ENCODE results near the gene CNN1.
"Not testable (repeated sequence)": the region's sequence is repeated elsewhere in the genome, so short reads cannot be mapped to it uniquely, and the experiment has no call there.

The CNN1 gene

GRCh38 chr19:11587975-11588631, 49.5 kb downstream of the CNN1 start:
- H3K36me3 ChIP-seq (ENCODE audit: insufficient read depth, low read length) = no peaks in the 10 kb centered on the region
- peak overlapping the region; percentile 29; the same call in 1 of the 2 replicates for H3K4me3 ChIP-seq
- H3K9ac ChIP-seq (ENCODE audit: insufficient read length) = no peak overlapping the region
- H3K9me3 ChIP-seq (ENCODE audit: low read depth, low read length) = no peaks in the 10 kb centered on the region
- TF ChIP-seq FOXP2 (optimal IDR thresholded peaks at IDR 0.05; ENCODE audit: control extremely low read depth, extremely low read length, insufficient read depth) (no peak), POLR2AphosphoS5 (IDR thresholded peaks at IDR 0.05; ENCODE audit: borderline replicate concordance, low read depth, low read length) (no peak), EZH2 (IDR thresholded peaks at IDR 0.05) (no peak)
- DNase-seq (ENCODE audit: low read depth, low spot score) = no peak
- no peak overlapping the region for H3K27ac ChIP-seq

GRCh38 chr19:11594084-11594483, 55.4 kb downstream of the CNN1 start:
- no peak for DNase-seq (ENCODE audit: low read depth, low spot score)
- no peak overlapping the region for H3K9ac ChIP-seq (ENCODE audit: insufficient read length)
- H3K4me3 ChIP-seq = no peak overlapping the region
- H3K9me3 ChIP-seq (ENCODE audit: low read depth, low read length) = no peaks in the 10 kb centered on the region
- no peak for TF ChIP-seq FOXP2 (optimal IDR thresholded peaks at IDR 0.05; ENCODE audit: control extremely low read depth, extremely low read length, insufficient read depth)
- H3K27ac ChIP-seq = no peak overlapping the region
- peaks cover 5% of the 10 kb centered on the region for H3K36me3 ChIP-seq (ENCODE audit: insufficient read depth, low read length)

- H3K36me3 ChIP-seq (ENCODE audit: insufficient read depth, low read length) = peaks cover 18% of the 10 kb centered on the region
- TF ChIP-seq POLR2AphosphoS5 (IDR thresholded peaks at IDR 0.05; ENCODE audit: borderline replicate concordance, low read depth, low read length) = no peak
- TF ChIP-seq EZH2 (IDR thresholded peaks at IDR 0.05) = no peak
- no peak for TF ChIP-seq FOXP2 (optimal IDR thresholded peaks at IDR 0.05; ENCODE audit: control extremely low read depth, extremely low read length, insufficient read depth)
- no peak for DNase-seq (ENCODE audit: low read depth, low spot score)
- H3K27ac ChIP-seq = no peak overlapping the region
- H3K4me3 ChIP-seq = no peak overlapping the region
- H3K9ac ChIP-seq (ENCODE audit: insufficient read length) = no peak overlapping the region
- H3K9me3 ChIP-seq (ENCODE audit: low read depth, low read length) = no peaks in the 10 kb centered on the region
Observed at GRCh38 chr19:11596156-11596555, 57.5 kb downstream of the CNN1 start.

GRCh38 chr19:11597202-11598102, 58.8 kb downstream of the CNN1 start, which contains the start of gene ZNF627:
Gene ZNF627 (plus strand): TSS chr19:11597483. CDS start chr19:11597628, 145 bp downstream.
- Histone ChIP-seq H3K27ac (peak within 1 kb of the TSS; percentile 88), H3K9ac (ENCODE audit: insufficient read length) (peak within 1 kb of the TSS; percentile 95), H3K36me3 (ENCODE audit: insufficient read depth, low read length) (peaks cover 23% of the 10 kb centered on the region), H3K4me3 (peak within 1 kb of the TSS; percentile 90), H3K9me3 (ENCODE audit: low read depth, low read length) (0 out of 2 replicates have a peak, but pooled peaks cover 3% of the 10 kb centered on the region)
- peak; percentile 76 for DNase-seq (ENCODE audit: low read depth, low spot score)
- TF ChIP-seq FOXP2 (optimal IDR thresholded peaks at IDR 0.05; ENCODE audit: control extremely low read depth, extremely low read length, insufficient read depth) (peak; percentile 18), POLR2AphosphoS5 (IDR thresholded peaks at IDR 0.05; ENCODE audit: borderline replicate concordance, low read depth, low read length) (peak; percentile 99), EZH2 (IDR thresholded peaks at IDR 0.05) (no peak)

GRCh38 chr19:11598103-11598483, 59.4 kb downstream of the CNN1 start:
- H3K27ac ChIP-seq = no peak overlapping the region

GRCh38 chr19:11598746-11599145, 60.1 kb downstream of the CNN1 start:
- H3K36me3 ChIP-seq (ENCODE audit: insufficient read depth, low read length) = peaks cover 35% of the 10 kb centered on the region
- peaks cover 3% of the 10 kb centered on the region; the same call in 1 of the 2 replicates for H3K9me3 ChIP-seq (ENCODE audit: low read depth, low read length)
- H3K4me3 ChIP-seq = peak overlapping the region; percentile 90
- TF ChIP-seq POLR2AphosphoS5 (IDR thresholded peaks at IDR 0.05; ENCODE audit: borderline replicate concordance, low read depth, low read length) = no peak
- no peak for TF ChIP-seq FOXP2 (optimal IDR thresholded peaks at IDR 0.05; ENCODE audit: control extremely low read depth, extremely low read length, insufficient read depth)
- no peak for TF ChIP-seq EZH2 (IDR thresholded peaks at IDR 0.05)
- H3K27ac ChIP-seq = no peak overlapping the region
- no peak overlapping the region for H3K9ac ChIP-seq (ENCODE audit: insufficient read length)
- no peak for DNase-seq (ENCODE audit: low read depth, low spot score)

More at GRCh38 chr19:11598103-11598483, 59.4 kb downstream of the CNN1 start:
- Histone ChIP-seq H3K9ac (ENCODE audit: insufficient read length) (peak overlapping the region; percentile 95), H3K4me3 (peak overlapping the region; percentile 90), H3K9me3 (ENCODE audit: low read depth, low read length) (peaks cover 3% of the 10 kb centered on the region; the same call in 1 of the 2 replicates), H3K36me3 (ENCODE audit: insufficient read depth, low read length) (peaks cover 30% of the 10 kb centered on the region)
- DNase-seq (ENCODE audit: low read depth, low spot score) = no peak
- no peak for TF ChIP-seq POLR2AphosphoS5 (IDR thresholded peaks at IDR 0.05; ENCODE audit: borderline replicate concordance, low read depth, low read length)
- TF ChIP-seq FOXP2 (optimal IDR thresholded peaks at IDR 0.05; ENCODE audit: control extremely low read depth, extremely low read length, insufficient read depth) = no peak
- no peak for TF ChIP-seq EZH2 (IDR thresholded peaks at IDR 0.05)

GRCh38 chr19:11599704-11600103, 61.1 kb downstream of the CNN1 start:
- not testable (repeated sequence) for H3K4me3 ChIP-seq; H3K27ac ChIP-seq; H3K9me3 ChIP-seq (ENCODE audit: low read depth, low read length); H3K9ac ChIP-seq (ENCODE audit: insufficient read length); DNase-seq (ENCODE audit: low read depth, low spot score)
- H3K36me3 ChIP-seq (ENCODE audit: insufficient read depth, low read length) = peaks cover 45% of the 10 kb centered on the region
